Coronary artery (tissue), 2 donors: ENCODE results near the gene PDZRN3.

Source experiments
- DNase-seq: peaks from one replicate; pipeline ENCODE4 v3.0.0-alpha.2; 2017; ENCODE audit warnings: low spot score
- H3K27ac ChIP-seq, 2 donors: fragments of 200-600 bp; sonication (generic); one replicate each; pipeline ENCODE4 v1.5.1; 2016 to 2019
- H3K4me3 ChIP-seq: fragments of 200-600 bp; sonication (generic); 2 replicates; pipeline ENCODE4 v1.5.1; 2016; ENCODE audit warnings: mild to moderate bottlenecking, moderate library complexity
- TF ChIP-seq, protein P1 (sequence below): fragments of 200-600 bp; sonication (generic); IDR thresholded peaks from one replicate; pipeline ENCODE4 v1.5.1; 2019; ENCODE audit warnings: antibody characterized with exemption

PDZRN3 gene

DNA sequence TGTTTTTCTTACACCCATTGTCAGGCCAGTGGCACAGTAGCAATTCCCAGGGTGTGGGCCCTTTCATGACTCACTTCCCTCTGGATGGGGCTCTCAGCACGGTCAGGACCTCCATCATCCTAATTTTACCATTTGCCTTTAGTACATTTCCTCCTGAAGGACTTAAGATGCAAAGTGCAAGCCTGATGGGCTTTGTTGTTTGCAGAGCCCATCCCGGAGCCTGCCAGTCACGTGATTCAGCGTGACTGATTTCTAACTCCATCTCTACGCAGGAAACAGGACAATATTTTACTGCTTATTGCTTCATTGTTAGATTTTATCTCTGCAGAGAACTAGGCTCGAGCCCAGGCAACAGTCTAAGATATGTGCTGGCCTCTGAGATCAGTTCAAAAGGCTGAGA lies 223.7 kb downstream of the PDZRN3 start:
- no peak for DNase-seq
- Histone ChIP-seq H3K27ac (peak overlapping the region in 1 of 2 donors; percentile 15), H3K4me3 (no peak overlapping the region)
- TF ChIP-seq, protein P1, sequence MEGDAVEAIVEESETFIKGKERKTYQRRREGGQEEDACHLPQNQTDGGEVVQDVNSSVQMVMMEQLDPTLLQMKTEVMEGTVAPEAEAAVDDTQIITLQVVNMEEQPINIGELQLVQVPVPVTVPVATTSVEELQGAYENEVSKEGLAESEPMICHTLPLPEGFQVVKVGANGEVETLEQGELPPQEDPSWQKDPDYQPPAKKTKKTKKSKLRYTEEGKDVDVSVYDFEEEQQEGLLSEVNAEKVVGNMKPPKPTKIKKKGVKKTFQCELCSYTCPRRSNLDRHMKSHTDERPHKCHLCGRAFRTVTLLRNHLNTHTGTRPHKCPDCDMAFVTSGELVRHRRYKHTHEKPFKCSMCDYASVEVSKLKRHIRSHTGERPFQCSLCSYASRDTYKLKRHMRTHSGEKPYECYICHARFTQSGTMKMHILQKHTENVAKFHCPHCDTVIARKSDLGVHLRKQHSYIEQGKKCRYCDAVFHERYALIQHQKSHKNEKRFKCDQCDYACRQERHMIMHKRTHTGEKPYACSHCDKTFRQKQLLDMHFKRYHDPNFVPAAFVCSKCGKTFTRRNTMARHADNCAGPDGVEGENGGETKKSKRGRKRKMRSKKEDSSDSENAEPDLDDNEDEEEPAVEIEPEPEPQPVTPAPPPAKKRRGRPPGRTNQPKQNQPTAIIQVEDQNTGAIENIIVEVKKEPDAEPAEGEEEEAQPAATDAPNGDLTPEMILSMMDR: no peak

DNA sequence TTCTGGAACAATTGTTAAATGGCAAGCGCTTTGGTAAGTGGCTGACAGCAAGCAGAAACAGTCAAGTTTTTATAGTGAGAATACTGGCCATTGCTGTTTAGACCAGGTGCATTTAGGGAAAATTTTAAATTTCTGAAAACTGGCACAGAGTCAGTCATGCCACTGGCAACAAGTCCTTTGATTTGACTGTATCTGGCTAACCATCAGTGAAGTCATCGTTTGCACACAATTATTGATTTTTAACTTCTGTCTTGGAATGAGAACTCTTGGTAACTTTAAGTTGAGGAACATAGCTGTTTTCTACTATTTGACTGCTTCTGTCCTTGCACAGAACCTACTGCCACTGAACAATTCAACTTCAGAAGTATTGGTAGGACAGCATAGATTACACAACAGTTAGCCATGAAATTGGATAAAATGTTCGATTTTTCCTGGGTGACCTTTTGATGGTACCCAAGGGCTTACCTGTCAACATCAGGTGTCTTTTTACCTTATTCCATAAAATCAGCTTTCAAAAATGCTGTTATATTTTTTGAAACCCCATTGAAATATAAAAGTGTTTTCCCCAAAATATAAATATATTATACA lies 225.0 kb downstream of the PDZRN3 start:
- no peak for DNase-seq
- H3K27ac ChIP-seq: no peak overlapping the region
- TF ChIP-seq, protein P1: no peak
- H3K4me3 ChIP-seq: no peak overlapping the region

DNA sequence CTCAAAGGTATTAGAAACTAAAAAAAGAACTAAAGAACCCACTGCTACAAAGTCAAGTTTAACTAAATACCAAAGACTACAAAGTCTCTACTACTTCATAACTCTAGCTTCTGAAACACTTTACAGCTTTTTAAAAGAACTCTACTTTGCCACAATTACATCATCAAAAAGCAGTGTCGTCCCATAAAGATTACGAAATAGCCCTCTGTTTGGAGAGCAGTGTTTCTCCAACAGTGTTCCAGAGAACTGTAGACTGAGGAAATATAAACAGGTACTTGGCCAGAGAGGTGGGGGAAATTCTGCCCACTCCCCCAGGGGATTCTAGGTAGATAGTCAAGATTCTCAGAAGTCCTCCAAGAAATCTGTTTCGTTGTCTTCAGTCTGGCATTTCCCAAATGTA lies 225.6 kb downstream of the PDZRN3 start:
- Histone ChIP-seq H3K27ac (no peak overlapping the region), H3K4me3 (no peak overlapping the region)

DNA sequence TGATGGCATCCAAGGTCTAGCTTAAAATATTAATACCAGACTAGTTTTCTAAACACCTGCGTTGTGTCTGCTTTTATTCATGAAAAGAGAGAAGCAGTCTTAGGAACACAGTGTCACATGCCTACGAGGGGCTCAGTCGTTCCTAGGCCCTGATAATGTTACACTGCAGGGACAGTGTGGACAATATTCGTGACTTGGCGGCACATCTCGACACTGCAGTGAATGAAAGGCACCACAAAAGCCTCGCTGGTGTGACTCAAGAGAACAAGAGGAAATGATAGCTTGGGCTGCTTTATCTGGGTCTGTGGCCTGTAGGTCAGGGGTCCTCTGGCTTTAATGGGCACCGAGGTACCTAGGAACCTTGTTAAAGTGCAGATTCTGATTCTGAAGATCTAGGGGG lies 226.7 kb downstream of the PDZRN3 start:
- TF ChIP-seq, protein P1: no peak
- Histone ChIP-seq H3K27ac (no peak overlapping the region), H3K4me3 (no peak overlapping the region)
- no peak for DNase-seq

More for the DNA sequence above, 225.6 kb downstream of the PDZRN3 start:
- TF ChIP-seq, protein P1: no peak
- no peak for DNase-seq

DNA sequence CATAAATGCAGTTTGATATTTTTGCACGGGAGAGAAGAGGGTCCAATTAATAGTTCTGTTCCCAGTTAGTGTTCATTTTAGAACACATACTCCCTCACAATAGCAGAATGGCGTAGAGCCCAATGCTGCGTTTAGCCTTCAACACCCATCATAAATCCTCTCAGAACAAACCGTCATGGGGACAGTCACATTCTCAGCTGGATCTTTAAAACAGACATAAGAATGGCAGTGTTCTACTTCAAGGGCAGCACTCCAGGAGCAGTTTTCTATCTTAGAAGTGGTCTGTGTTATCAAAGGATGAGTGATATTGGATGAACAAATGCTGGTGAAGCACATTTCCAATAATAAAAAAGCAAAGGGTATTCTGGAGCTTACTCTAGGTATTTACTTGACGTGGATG lies 230.5 kb downstream of the PDZRN3 start:
- no peak overlapping the region for H3K4me3 ChIP-seq
- H3K27ac ChIP-seq: no peak overlapping the region
- TF ChIP-seq, protein P1: no peak
- no peak for DNase-seq

DNA sequence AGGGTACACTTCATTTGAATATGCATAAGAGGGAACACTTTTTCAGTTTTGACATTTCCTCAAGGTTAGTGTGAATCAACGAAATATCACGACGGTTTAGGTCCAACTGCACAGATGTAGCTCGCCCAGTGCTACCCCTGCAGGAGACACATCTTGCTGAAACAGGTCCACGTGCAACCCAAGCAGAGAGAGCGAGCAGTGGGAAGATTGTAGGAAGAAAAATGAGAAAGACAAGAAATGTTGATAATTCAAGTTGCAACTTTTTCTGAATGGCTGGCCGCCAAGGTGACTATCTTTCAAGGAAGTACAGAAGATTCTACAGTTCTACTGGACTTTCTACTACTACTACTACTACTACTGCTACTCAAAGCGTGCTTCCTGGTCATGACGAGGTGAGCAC lies 231.7 kb downstream of the PDZRN3 start:
- H3K27ac ChIP-seq: no peak overlapping the region
- no peak for DNase-seq

DNA sequence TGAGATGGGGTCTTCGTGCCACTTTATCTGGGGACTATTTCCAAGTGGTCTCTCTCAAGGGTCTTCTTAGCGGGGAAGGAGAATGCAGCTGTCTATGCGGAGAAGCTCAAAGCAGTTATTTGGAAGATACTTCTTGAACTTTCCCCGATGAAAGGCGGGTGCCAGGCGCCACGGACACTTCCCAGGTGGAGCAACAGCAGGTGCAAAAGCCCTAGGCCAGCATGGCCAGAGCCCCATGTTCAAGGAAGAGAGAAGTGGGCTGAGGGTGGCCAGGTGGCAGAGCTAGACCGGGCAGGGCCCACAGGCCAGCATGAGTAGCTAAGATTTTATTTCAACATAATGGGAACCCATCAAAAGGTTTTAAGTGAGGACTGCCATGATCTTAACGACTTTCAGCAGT lies 232.8 kb downstream of the PDZRN3 start:
- Histone ChIP-seq H3K4me3 (no peak overlapping the region), H3K27ac (no peak overlapping the region)
- DNase-seq: no peak
- TF ChIP-seq, protein P1: no peak

More for the DNA sequence above, 231.7 kb downstream of the PDZRN3 start:
- no peak overlapping the region for H3K4me3 ChIP-seq
- TF ChIP-seq, protein P1: no peak
